Gastrocnemius medialis (tissue), 4 donors: Measurements from ENCODE around the gene BBS9. TPM values are rescaled to one million over a fixed set of nuclear protein-coding genes. Genes with fewer than 3 reads are reported as not detected.

ENCODE experiments used
- ATAC-seq, 2 donors: fragments of 150-250 bp; one replicate each; pipeline ENCODE4 v1.9.1; 2016
- DNase-seq, 2 donors: peaks; one replicate each; pipeline ENCODE4 v3.0.0-alpha.2; 2019
- H3K27ac ChIP-seq, 4 donors: fragments of 200-600 bp; sonication (generic); 1 replicate in 1 of 4; 2 replicates in 3 of 4; pipeline ENCODE4 v1.5.1; 2016 to 2018; ENCODE audit warnings: mild to moderate bottlenecking in 2 of 4, moderate library complexity in 1 of 4
- H3K27me3 ChIP-seq, 3 donors: fragments of 200-600 bp; sonication (generic) in 2 of 3; 1 replicate in 1 of 3; 2 replicates in 2 of 3; pipeline versions ENCODE4 v1.5.1 to v1.6.0; 2016 to 2019; ENCODE audit warnings: mild to moderate bottlenecking in 1 of 3, moderate library complexity in 1 of 3
- H3K36me3 ChIP-seq, 2 donors: fragments of 200-600 bp; sonication (generic) in 1 of 2; one replicate each; pipeline ENCODE4 v1.5.1; 2017 to 2018
- H3K4me1 ChIP-seq, 2 donors: fragments of 200-600 bp; sonication (generic) in 1 of 2; one replicate each; pipeline ENCODE4 v1.5.1; 2016 to 2017; ENCODE audit warnings: mild to moderate bottlenecking in 2 of 2
- H3K4me3 ChIP-seq, 4 donors: fragments of 200-600 bp; sonication (generic) in 3 of 4; 1 replicate in 1 of 4; 2 replicates in 3 of 4; pipeline ENCODE4 v1.5.1; 2016 to 2019; ENCODE audit warnings: mild to moderate bottlenecking in 2 of 4
- H3K9me3 ChIP-seq, 3 donors: fragments of 200-600 bp; sonication (generic) in 2 of 3; 1 replicate in 1 of 3; 2 replicates in 2 of 3; pipeline ENCODE4 v1.5.1; 2016 to 2019
- POLR2A ChIP-seq, 2 donors: fragments of 450-650 bp; IDR thresholded peaks; one replicate each; pipeline ENCODE4 v1.6.1; 2017; ENCODE audit warnings: antibody characterized with exemption in 2 of 2, mild to moderate bottlenecking in 2 of 2, moderate library complexity in 2 of 2
- in situ Hi-C, 4 donors: fragments of 200-750 bp; cut with MboI; loops; one replicate each; pipeline versions ENCODE4 v1.15.0 to v1.8.0; 2017; ENCODE audit warnings: low sequenced_read_pairs in 4 of 4
- intact Hi-C: fragments of 100-400 bp; cut with DNase I; formaldehyde crosslinking; loops from one replicate; pipeline ENCODE4 v1.15.1; 2023; ENCODE audit warnings: low total_unique reads
- total RNA-seq, 4 donors: library from RNA; depleted of rRNA; stranded (reverse); fragments of >200 nt; gene quantifications; one replicate each; pipeline versions ENCODE4 v1.1.0 to v1.2.3, GENCODE V29; 2016
- TF ChIP-seq, protein P1 (sequence below), 5 experiments: fragments of 450-650 bp in 3 of 5; fragments of 200-600 bp in 2 of 5; sonication (generic) in 2 of 5; IDR thresholded peaks in 4 of 5; conservative IDR thresholded peaks in 1 of 5; 1 replicate in 4 of 5; 2 replicates in 1 of 5; pipeline ENCODE4 v1.5.1; 2016 to 2019; ENCODE audit warnings: antibody characterized with exemption in 5 of 5, mild to moderate bottlenecking in 3 of 5, moderate library complexity in 3 of 5

The BBS9 gene
- total RNA-seq, 4 donors from 2014 or later: 3.5 to 6.5 (median 5.4) TPM

- Histone ChIP-seq H3K4me1 (no peaks in the 10 kb centered on the region), H3K27me3 (no peaks in the 10 kb centered on the region), H3K4me3 (no peak overlapping the region), H3K9me3 (no peaks in the 10 kb centered on the region), H3K27ac (no peak overlapping the region), H3K36me3 (peaks cover 0 to 3% of the 10 kb centered on the region in 2 donors)
- DNase-seq (no peak), ATAC-seq (no peak)
- TF ChIP-seq, protein P1, sequence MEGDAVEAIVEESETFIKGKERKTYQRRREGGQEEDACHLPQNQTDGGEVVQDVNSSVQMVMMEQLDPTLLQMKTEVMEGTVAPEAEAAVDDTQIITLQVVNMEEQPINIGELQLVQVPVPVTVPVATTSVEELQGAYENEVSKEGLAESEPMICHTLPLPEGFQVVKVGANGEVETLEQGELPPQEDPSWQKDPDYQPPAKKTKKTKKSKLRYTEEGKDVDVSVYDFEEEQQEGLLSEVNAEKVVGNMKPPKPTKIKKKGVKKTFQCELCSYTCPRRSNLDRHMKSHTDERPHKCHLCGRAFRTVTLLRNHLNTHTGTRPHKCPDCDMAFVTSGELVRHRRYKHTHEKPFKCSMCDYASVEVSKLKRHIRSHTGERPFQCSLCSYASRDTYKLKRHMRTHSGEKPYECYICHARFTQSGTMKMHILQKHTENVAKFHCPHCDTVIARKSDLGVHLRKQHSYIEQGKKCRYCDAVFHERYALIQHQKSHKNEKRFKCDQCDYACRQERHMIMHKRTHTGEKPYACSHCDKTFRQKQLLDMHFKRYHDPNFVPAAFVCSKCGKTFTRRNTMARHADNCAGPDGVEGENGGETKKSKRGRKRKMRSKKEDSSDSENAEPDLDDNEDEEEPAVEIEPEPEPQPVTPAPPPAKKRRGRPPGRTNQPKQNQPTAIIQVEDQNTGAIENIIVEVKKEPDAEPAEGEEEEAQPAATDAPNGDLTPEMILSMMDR (IDR thresholded peaks at IDR 0.05 in 4 of 5, conservative IDR thresholded peaks at IDR 0.05 in 1 of 5): no peak
- no peak for TF ChIP-seq POLR2A (IDR thresholded peaks at IDR 0.05)
- intact Hi-C loops (no loop called here), in situ Hi-C loops (loop anchor here in 1 of 4 donors (25.0 kb wide), 1 partner anchor 664 kb away; no protein-coding TSS in a partner anchor)
Observed at GRCh38 chr7:33273356-33273755, 144.0 kb downstream of the BBS9 start.

DNA sequence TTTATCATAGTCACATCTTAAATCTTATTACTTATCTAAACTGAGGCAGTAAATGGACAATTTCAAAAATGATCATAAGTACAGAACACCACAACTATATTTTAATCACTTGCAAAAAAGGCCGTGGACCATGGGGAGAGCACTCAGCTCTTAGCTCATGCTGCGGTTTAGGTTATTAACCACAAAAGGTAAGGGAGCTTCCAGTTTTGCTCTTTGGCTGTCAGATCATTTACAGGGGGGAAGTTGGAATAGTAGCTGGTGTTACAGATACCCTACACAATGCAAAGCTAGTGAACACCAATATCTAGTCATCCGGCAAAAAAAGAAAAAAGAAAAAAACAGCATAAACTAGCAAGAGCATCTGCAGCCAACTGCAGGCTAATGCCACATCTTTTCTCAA lies 147.0 kb downstream of the BBS9 start:
- TF ChIP-seq, protein P1 (IDR thresholded peaks at IDR 0.05 in 4 of 5, conservative IDR thresholded peaks at IDR 0.05 in 1 of 5): no peak
- TF ChIP-seq POLR2A (IDR thresholded peaks at IDR 0.05): no peak

DNA sequence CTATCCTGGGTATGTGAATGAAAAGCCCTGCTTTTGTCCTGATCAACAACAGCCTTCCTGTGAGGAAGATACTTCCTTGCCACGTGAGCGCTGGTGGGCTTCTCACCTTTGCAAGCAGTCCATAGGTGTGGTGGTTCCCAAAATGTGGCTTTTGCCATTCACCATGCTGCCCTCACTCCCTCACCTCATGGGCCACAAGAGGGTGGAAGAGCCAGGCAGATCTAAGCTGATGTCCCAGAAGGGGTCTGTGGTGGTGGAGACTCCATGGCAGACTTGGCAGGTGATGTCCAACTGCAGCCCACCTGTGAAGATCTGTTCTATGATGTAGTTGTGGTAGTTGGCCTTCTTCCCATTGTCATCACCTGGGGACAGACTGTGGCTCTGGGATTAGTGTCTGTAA lies 147.4 kb downstream of the BBS9 start:
- Histone ChIP-seq H3K36me3 (peaks cover 0 to 3% of the 10 kb centered on the region in 2 donors), H3K4me1 (no peaks in the 10 kb centered on the region), H3K27ac (no peak overlapping the region), H3K4me3 (no peak overlapping the region), H3K9me3 (peaks cover 0 to 6% (median 0%) of the 10 kb centered on the region in 3 donors), H3K27me3 (no peaks in the 10 kb centered on the region)
- intact Hi-C loops: no loop called here
- DNase-seq: no peak
- TF ChIP-seq, protein P1 (IDR thresholded peaks at IDR 0.05 in 4 of 5, conservative IDR thresholded peaks at IDR 0.05 in 1 of 5): no peak
- no peak for TF ChIP-seq POLR2A (IDR thresholded peaks at IDR 0.05)
- in situ Hi-C loops: no loop called here
- no peak for ATAC-seq

More for the DNA sequence above, 147.0 kb downstream of the BBS9 start:
- Histone ChIP-seq H3K36me3 (peaks cover 0 to 3% of the 10 kb centered on the region in 2 donors), H3K4me3 (no peak overlapping the region), H3K27me3 (no peaks in the 10 kb centered on the region), H3K4me1 (no peaks in the 10 kb centered on the region), H3K27ac (no peak overlapping the region), H3K9me3 (peaks cover 0 to 6% (median 0%) of the 10 kb centered on the region in 3 donors)
- ATAC-seq (no peak), DNase-seq (no peak)
- intact Hi-C loops (no loop called here), in situ Hi-C loops (no loop called here)

GRCh38 chr7:33278095-33278494 lies 148.7 kb downstream of the BBS9 start:
- no peak for DNase-seq
- intact Hi-C loops (no loop called here), in situ Hi-C loops (no loop called here)
- Histone ChIP-seq H3K4me3 (no peak overlapping the region), H3K4me1 (no peaks in the 10 kb centered on the region), H3K27me3 (no peaks in the 10 kb centered on the region), H3K27ac (no peak overlapping the region), H3K36me3 (peaks cover 0 to 3% of the 10 kb centered on the region in 2 donors), H3K9me3 (peaks cover 0 to 6% (median 0%) of the 10 kb centered on the region in 3 donors)
- no peak for ATAC-seq
- no peak for TF ChIP-seq POLR2A (IDR thresholded peaks at IDR 0.05)
- TF ChIP-seq, protein P1 (IDR thresholded peaks at IDR 0.05 in 4 of 5, conservative IDR thresholded peaks at IDR 0.05 in 1 of 5): no peak

DNA sequence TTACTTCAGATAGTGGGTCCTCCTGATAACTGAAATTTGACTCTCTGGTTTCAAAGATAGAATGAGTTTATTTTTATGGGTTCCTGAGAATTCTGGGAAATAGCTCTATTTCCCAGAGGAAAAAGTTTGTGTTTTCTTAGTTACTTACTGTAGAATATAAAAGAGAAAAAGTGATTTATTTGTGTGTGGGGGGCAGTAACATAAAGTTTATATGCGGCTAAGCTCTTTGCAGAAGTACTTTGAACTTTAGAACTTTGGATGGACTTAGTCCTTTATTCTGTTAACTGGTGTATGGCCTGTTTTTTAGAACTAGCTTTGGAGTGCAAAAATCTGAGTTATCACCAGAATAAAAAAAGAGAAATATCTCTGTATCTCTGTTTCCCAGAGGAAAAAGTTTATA lies 157.1 kb downstream of the BBS9 start:
- ATAC-seq: no peak
- no peaks in the 10 kb centered on the region for H3K36me3 ChIP-seq
- H3K27ac ChIP-seq: no peak overlapping the region
- no peaks in the 10 kb centered on the region for H3K27me3 ChIP-seq
- H3K4me3 ChIP-seq: no peak overlapping the region
- no peak for DNase-seq
- H3K4me1 ChIP-seq: no peaks in the 10 kb centered on the region
- in situ Hi-C loops (no loop called here), intact Hi-C loops (no loop called here)
- no peaks in the 10 kb centered on the region for H3K9me3 ChIP-seq
- no peak for TF ChIP-seq POLR2A (IDR thresholded peaks at IDR 0.05)
- TF ChIP-seq, protein P1 (IDR thresholded peaks at IDR 0.05 in 4 of 5, conservative IDR thresholded peaks at IDR 0.05 in 1 of 5): no peak
